ENCODE measurements around the gene SMOC2.

- TF ChIP-seq, protein P1, sequence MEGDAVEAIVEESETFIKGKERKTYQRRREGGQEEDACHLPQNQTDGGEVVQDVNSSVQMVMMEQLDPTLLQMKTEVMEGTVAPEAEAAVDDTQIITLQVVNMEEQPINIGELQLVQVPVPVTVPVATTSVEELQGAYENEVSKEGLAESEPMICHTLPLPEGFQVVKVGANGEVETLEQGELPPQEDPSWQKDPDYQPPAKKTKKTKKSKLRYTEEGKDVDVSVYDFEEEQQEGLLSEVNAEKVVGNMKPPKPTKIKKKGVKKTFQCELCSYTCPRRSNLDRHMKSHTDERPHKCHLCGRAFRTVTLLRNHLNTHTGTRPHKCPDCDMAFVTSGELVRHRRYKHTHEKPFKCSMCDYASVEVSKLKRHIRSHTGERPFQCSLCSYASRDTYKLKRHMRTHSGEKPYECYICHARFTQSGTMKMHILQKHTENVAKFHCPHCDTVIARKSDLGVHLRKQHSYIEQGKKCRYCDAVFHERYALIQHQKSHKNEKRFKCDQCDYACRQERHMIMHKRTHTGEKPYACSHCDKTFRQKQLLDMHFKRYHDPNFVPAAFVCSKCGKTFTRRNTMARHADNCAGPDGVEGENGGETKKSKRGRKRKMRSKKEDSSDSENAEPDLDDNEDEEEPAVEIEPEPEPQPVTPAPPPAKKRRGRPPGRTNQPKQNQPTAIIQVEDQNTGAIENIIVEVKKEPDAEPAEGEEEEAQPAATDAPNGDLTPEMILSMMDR (IDR thresholded peaks at IDR 0.05), result no peak
- no peak for TF ChIP-seq POLR2AphosphoS5 (IDR thresholded peaks at IDR 0.05)
Observed at GRCh38 chr6:168666170-168666569, 225.2 kb downstream of the SMOC2 start.
